ENCODE data around the gene TNFSF18. TPM values are rescaled to one million over a fixed set of nuclear protein-coding genes. Genes with fewer than 3 reads are reported as not detected.

The TNFSF18 gene
- total RNA-seq: 1 to 10 TPM in 1 of 2 donors, not detected in 1; 1.2 TPM
- under 1 TPM; 0.04 to 0.06 TPM for polyA plus RNA-seq
- long read RNA-seq, donor 1: 0 reads
- long read RNA-seq, donor 2: 0 reads
- long read RNA-seq, donor 3: 0 reads
- long read RNA-seq, donor 4: 0 reads
- long read RNA-seq, donor 5: 0 reads

- ATAC-seq (ENCODE audit: insufficient read depth, low FRiP score) (no peak), DNase-seq (peak; percentile 23 to 90 (median 87))
- Histone ChIP-seq H3K27me3 (ENCODE audit: control insufficient read depth in 3 of 3, insufficient read depth in 3 of 3, low read length in 2 of 3) (no peaks in the 10 kb centered on the region), H3K36me3 (ENCODE audit: control insufficient read depth in 4 of 4, insufficient read depth in 4 of 4, low read length in 4 of 4) (no peaks in the 10 kb centered on the region), H3K9ac (ENCODE audit: insufficient read depth in 1 of 2, low read length in 2 of 2) (no peak within 1 kb of the TSS), H3K4me1 (ENCODE audit: control insufficient read depth in 5 of 5, insufficient read depth in 5 of 5, low read length in 5 of 5) (peaks cover 0 to 33% (median 0%) of the 10 kb centered on the region in 5 donors), H3K4me3 (no peak within 1 kb of the TSS), H3K9me3 (ENCODE audit: control insufficient read depth in 4 of 4, insufficient read depth in 3 of 4, low read length in 3 of 4) (no peaks in the 10 kb centered on the region), H3K27ac (ENCODE audit: low read depth in 1 of 2, low read length in 1 of 2) (no peak within 1 kb of the TSS)
- WGBS, 2 donors: 1 to 10% methylated on average over 4 of the region's 4 CpGs
- TF ChIP-seq CTCF (IDR thresholded peaks at IDR 0.05; ENCODE audit: control extremely low read depth, extremely low read depth): no peak
Measured at GRCh38 chr1:173050865-173051264, at the start of gene TNFSF18. TSS of gene TNFSF18 (minus strand) at chr1:173050941. CDS start at chr1:173050896, 45 bp downstream.

- H3K4me3 ChIP-seq: no peak overlapping the region
- DNase-seq: no peak
- peaks cover 0 to 9% (median 5%) of the 10 kb centered on the region in 4 donors for H3K9me3 ChIP-seq (ENCODE audit: control insufficient read depth in 4 of 4, insufficient read depth in 3 of 4, low read length in 3 of 4)
- H3K27me3 ChIP-seq (ENCODE audit: control insufficient read depth in 3 of 3, insufficient read depth in 3 of 3, low read length in 2 of 3): no peaks in the 10 kb centered on the region
- ATAC-seq (ENCODE audit: insufficient read depth, low FRiP score): no peak
- H3K36me3 ChIP-seq (ENCODE audit: control insufficient read depth in 4 of 4, insufficient read depth in 4 of 4, low read length in 4 of 4): no peaks in the 10 kb centered on the region
- H3K27ac ChIP-seq (ENCODE audit: low read depth in 1 of 2, low read length in 1 of 2): no peak overlapping the region
- H3K4me1 ChIP-seq (ENCODE audit: control insufficient read depth in 5 of 5, insufficient read depth in 5 of 5, low read length in 5 of 5): no peaks in the 10 kb centered on the region
- H3K9ac ChIP-seq (ENCODE audit: insufficient read depth in 1 of 2, low read length in 2 of 2): no peak overlapping the region
- 74 to 94% methylated on average over 2 of the region's 2 CpGs for WGBS, 2 donors
- TF ChIP-seq CTCF (IDR thresholded peaks at IDR 0.05; ENCODE audit: control extremely low read depth, extremely low read depth): no peak
Measured at GRCh38 chr1:173099166-173099565, 48.4 kb upstream of the TNFSF18 start.

GRCh38 chr1:173098117-173098516 is 47.4 kb upstream of the TNFSF18 start:
- H3K27ac ChIP-seq (ENCODE audit: low read depth in 1 of 2, low read length in 1 of 2): no peak overlapping the region
- no peak for ATAC-seq (ENCODE audit: insufficient read depth, low FRiP score)
- H3K36me3 ChIP-seq (ENCODE audit: control insufficient read depth in 4 of 4, insufficient read depth in 4 of 4, low read length in 4 of 4): no peaks in the 10 kb centered on the region
- no peak overlapping the region for H3K4me3 ChIP-seq
- DNase-seq: no peak
- no peaks in the 10 kb centered on the region for H3K27me3 ChIP-seq (ENCODE audit: control insufficient read depth in 3 of 3, insufficient read depth in 3 of 3, low read length in 2 of 3)
- no peak overlapping the region for H3K9ac ChIP-seq (ENCODE audit: insufficient read depth in 1 of 2, low read length in 2 of 2)
- no peak for TF ChIP-seq CTCF (IDR thresholded peaks at IDR 0.05; ENCODE audit: control extremely low read depth, extremely low read depth)
- peaks cover 0 to 5% (median under 1%) of the 10 kb centered on the region in 4 donors for H3K9me3 ChIP-seq (ENCODE audit: control insufficient read depth in 4 of 4, insufficient read depth in 3 of 4, low read length in 3 of 4)
- H3K4me1 ChIP-seq (ENCODE audit: control insufficient read depth in 5 of 5, insufficient read depth in 5 of 5, low read length in 5 of 5): no peaks in the 10 kb centered on the region

- DNase-seq (no peak), ATAC-seq (ENCODE audit: insufficient read depth, low FRiP score) (no peak)
- Histone ChIP-seq H3K9ac (ENCODE audit: insufficient read depth in 1 of 2, low read length in 2 of 2) (no peak overlapping the region), H3K4me3 (no peak overlapping the region), H3K4me1 (ENCODE audit: control insufficient read depth in 5 of 5, insufficient read depth in 5 of 5, low read length in 5 of 5) (no peaks in the 10 kb centered on the region), H3K9me3 (ENCODE audit: control insufficient read depth in 4 of 4, insufficient read depth in 3 of 4, low read length in 3 of 4) (no peaks in the 10 kb centered on the region), H3K27ac (ENCODE audit: low read depth in 1 of 2, low read length in 1 of 2) (no peak overlapping the region), H3K27me3 (ENCODE audit: control insufficient read depth in 3 of 3, insufficient read depth in 3 of 3, low read length in 2 of 3) (no peaks in the 10 kb centered on the region), H3K36me3 (ENCODE audit: control insufficient read depth in 4 of 4, insufficient read depth in 4 of 4, low read length in 4 of 4) (no peaks in the 10 kb centered on the region)
- TF ChIP-seq CTCF (IDR thresholded peaks at IDR 0.05; ENCODE audit: control extremely low read depth, extremely low read depth): no peak
- WGBS, 2 donors: 55 to 63% methylated on average over 1 of the region's 1 CpG
Measured at GRCh38 chr1:173097001-173097400, 46.3 kb upstream of the TNFSF18 start.
